HG03045 (cell line): Measurements from ENCODE around the gene SH3BGR.
"Not testable (repeated sequence)": the region's sequence is repeated elsewhere in the genome, so short reads cannot be mapped to it uniquely, and the experiment has no call there.

ENCODE experiments used
- ATAC-seq: cut with Tn5 transposase; IDR thresholded peaks from one replicate; pipeline ENCODE4 v1.9.1; 2021; ENCODE audit warnings: mild to moderate bottlenecking, moderate library complexity; ENCODE audit not compliant: unreplicated experiment

SH3BGR gene

GRCh38 chr21:39540367-39540766, 88.6 kb downstream of the SH3BGR start:
- not testable (repeated sequence) for ATAC-seq

- ATAC-seq: no peak
These were observed 91.0 kb downstream of the SH3BGR start for GRCh38 chr21:39542736-39543135.

- ATAC-seq: no peak
These were observed 94.8 kb downstream of the SH3BGR start for GRCh38 chr21:39546522-39546921.

DNA sequence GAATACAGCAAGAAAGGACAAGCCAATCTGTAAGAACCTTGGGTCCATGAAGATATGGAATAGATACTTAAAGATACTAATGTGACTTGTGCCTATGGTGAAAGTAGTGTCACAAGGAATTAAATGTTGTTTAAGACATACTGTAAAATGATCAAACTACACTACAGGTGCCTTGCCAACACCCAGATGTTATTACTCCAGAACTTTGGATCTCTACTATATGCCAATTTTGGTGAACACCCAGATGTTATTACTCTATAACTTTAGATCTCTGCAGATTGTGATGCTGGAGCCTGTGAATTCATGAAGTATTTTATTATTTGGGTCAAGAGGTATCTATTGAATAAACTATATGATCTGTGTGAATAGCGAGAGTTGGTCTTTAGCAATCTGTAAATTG, 101.1 kb downstream of the SH3BGR start:
- no peak for ATAC-seq

- no peak for ATAC-seq
These were observed 101.6 kb downstream of the SH3BGR start for GRCh38 chr21:39553331-39553730.

GRCh38 chr21:39555911-39556590, 104.3 kb downstream of the SH3BGR start:
- ATAC-seq: no peak

- no peak for ATAC-seq
These were observed 107.7 kb downstream of the SH3BGR start for GRCh38 chr21:39559511-39559910.

GRCh38 chr21:39561140-39561539, 109.4 kb downstream of the SH3BGR start:
- ATAC-seq: no peak

GRCh38 chr21:39562791-39563770, 111.3 kb downstream of the SH3BGR start:
- no peak for ATAC-seq

- ATAC-seq: no peak
These were observed 112.4 kb downstream of the SH3BGR start for GRCh38 chr21:39564200-39564599.
